SK-N-SH (cell line): ENCODE measurements around the gene SLN. TPM values are rescaled to one million over a fixed set of nuclear protein-coding genes. Genes with fewer than 3 reads are reported as not detected.

Experiments
- CTCF ChIA-PET: fragments of 300-600, 350-600 bp; formaldehyde crosslinking; extraction: SDS; loops from one replicate; lab custom pipeline; 2021; lab: Yijun Ruan, JAX
- POLR2A ChIA-PET: fragments of 350-600 bp; sonication (Branson Sonifier 250); formaldehyde crosslinking; extraction: SDS; loops from one replicate; lab custom pipeline; 2020; ENCODE audit warnings: antibody characterized with exemption, inconsistent platforms; lab: Yijun Ruan, JAX
- DNase-seq: peaks from one replicate; pipeline ENCODE4 v3.0.0; 2012
- H2AFZ ChIP-seq: fragments of 200-600 bp; sonication (generic); 2 replicates; pipeline ENCODE4 v1.8.1; 2016; ENCODE audit warnings: antibody characterized with exemption, mild to moderate bottlenecking, low read depth
- H3F3A ChIP-seq: fragments of 200-600 bp; sonication (generic); replicated peaks from 2 replicates; pipeline ENCODE3; 2016; ENCODE audit warnings: antibody characterized with exemption, mild to moderate bottlenecking; ENCODE audit not compliant: insufficient read depth
- H3K27ac ChIP-seq, 2 experiments: fragments of 200-500 bp in 1 of 2; fragments of 200-600 bp in 1 of 2; sonication (Bioruptor generic) in 1 of 2; sonication (generic), shearing (Covaris generic) in 1 of 2; 2 replicates each; pipeline versions ENCODE4 v1.5.1 to v1.6.1; 2014 to 2016; ENCODE audit warnings: low read depth in 2 of 2, inconsistent platforms in 1 of 2, low read length in 1 of 2, mild to moderate bottlenecking in 1 of 2, mixed read lengths in 1 of 2
- H3K27me3 ChIP-seq: fragments of 200-600 bp; sonication (generic), shearing (Covaris generic); 2 replicates; pipeline ENCODE4 v1.6.1; 2016; ENCODE audit warnings: mixed run types; ENCODE audit not compliant: insufficient read depth
- H3K36me3 ChIP-seq, 2 experiments: fragments of 200-500 bp in 1 of 2; fragments of 200-600 bp in 1 of 2; sonication (Bioruptor generic) in 1 of 2; sonication (generic) in 1 of 2; replicated peaks in 1 of 2; 2 replicates each; pipeline versions ENCODE3 to v1.5.1; 2014 to 2016; ENCODE audit warnings: low read length in 1 of 2, mild to moderate bottlenecking in 1 of 2; ENCODE audit not compliant: insufficient read depth in 2 of 2, control insufficient read depth in 1 of 2
- H3K4me1 ChIP-seq, 2 experiments: fragments of 200-500 bp in 1 of 2; fragments of 200-600 bp in 1 of 2; sonication (Bioruptor generic) in 1 of 2; sonication (generic), shearing (Covaris generic) in 1 of 2; 2 replicates each; pipeline versions ENCODE4 v1.5.1 to v1.6.1; 2014 to 2016; ENCODE audit warnings: low read depth in 1 of 2, low read length in 1 of 2, mixed run types in 1 of 2; ENCODE audit not compliant: insufficient read depth in 2 of 2, control insufficient read depth in 1 of 2
- H3K4me2 ChIP-seq: fragments of 200-600 bp; sonication (generic), shearing (Covaris generic); 2 replicates; pipeline ENCODE4 v1.6.1; 2017; ENCODE audit warnings: mixed run types
- H3K4me3 ChIP-seq, 2 experiments: fragments of 200-500 bp in 1 of 2; fragments of 200-600 bp in 1 of 2; sonication (Bioruptor generic) in 1 of 2; sonication (generic), shearing (Covaris generic) in 1 of 2; 2 replicates each; pipeline versions ENCODE4 v1.5.1 to v1.8.1; 2014 to 2016; ENCODE audit warnings: low read depth in 2 of 2, inconsistent platforms in 1 of 2, low read length in 1 of 2, mild to moderate bottlenecking in 1 of 2, mixed read lengths in 1 of 2, moderate library complexity in 1 of 2
- H3K79me2 ChIP-seq: fragments of 200-600 bp; sonication (generic); 2 replicates; pipeline ENCODE4 v1.8.1; 2017; ENCODE audit warnings: mild to moderate bottlenecking; ENCODE audit not compliant: insufficient read depth
- H3K9ac ChIP-seq: fragments of 200-600 bp; sonication (generic); 2 replicates; pipeline ENCODE4 v1.6.1; 2017; ENCODE audit warnings: mixed run types
- H3K9me2 ChIP-seq: fragments of 200-600 bp; sonication (generic); 2 replicates; pipeline ENCODE4 v1.6.1; 2017; ENCODE audit warnings: mixed run types
- H3K9me3 ChIP-seq: fragments of 200-600 bp; sonication (generic); 2 replicates; pipeline ENCODE4 v1.6.1; 2017; ENCODE audit warnings: mixed run types, mild to moderate bottlenecking, moderate library complexity
- H4K20me1 ChIP-seq: fragments of 200-600 bp; sonication (generic); 2 replicates; pipeline ENCODE4 v1.6.1; 2017; ENCODE audit warnings: mild to moderate bottlenecking, mixed run types; ENCODE audit not compliant: insufficient read depth
- CHD2 ChIP-seq: fragments of 150-350 bp; IDR thresholded peaks from 2 replicates; pipeline ENCODE4 v1.6.1; 2018; ENCODE audit warnings: low read length; ENCODE audit not compliant: partially characterized antibody
- CTCF ChIP-seq: fragments of 200-600 bp; sonication (generic); IDR thresholded peaks from 2 replicates; pipeline ENCODE4 v1.6.1; 2017; ENCODE audit warnings: antibody characterized with exemption, mild to moderate bottlenecking, moderate library complexity
- ELF1 ChIP-seq: IDR thresholded peaks from 2 replicates; pipeline ENCODE4 v1.4.0; 2012
- EP300 ChIP-seq, 2 experiments: IDR thresholded peaks; 2 replicates each; pipeline versions ENCODE4 v1.4.0 to v1.6.1; 2012; ENCODE audit warnings: borderline replicate concordance in 1 of 2, low read depth in 1 of 2, low read length in 1 of 2
- EZH2phosphoT487 ChIP-seq: fragments of 200-600 bp; sonication (generic); IDR thresholded peaks from 2 replicates; pipeline ENCODE4 v1.6.1; 2017; ENCODE audit warnings: low read depth, mixed run types, mild to moderate bottlenecking, antibody characterized with exemption, moderate library complexity, borderline replicate concordance
- FOSL2 ChIP-seq: IDR thresholded peaks from 2 replicates; pipeline ENCODE4 v1.4.0; 2012; ENCODE audit warnings: low read depth, mild to moderate bottlenecking, moderate library complexity, borderline replicate concordance
- FOXJ3 ChIP-seq: sonication (generic); formaldehyde crosslinking; IDR thresholded peaks from 2 replicates; pipeline ENCODE4 v1.5.1; 2020; ENCODE audit warnings: mild to moderate bottlenecking, missing genetic modification reagents
- FOXM1 ChIP-seq: IDR thresholded peaks from 2 replicates; pipeline ENCODE4 v1.4.0; 2012; ENCODE audit warnings: low read depth, mild to moderate bottlenecking
- GABPA ChIP-seq: IDR thresholded peaks from 2 replicates; pipeline ENCODE4 v1.4.0; 2012; ENCODE audit warnings: low read depth, mild to moderate bottlenecking
- JUND ChIP-seq: IDR thresholded peaks from 2 replicates; pipeline ENCODE4 v1.4.0; 2012
- MAX ChIP-seq: IDR thresholded peaks from 2 replicates; pipeline ENCODE4 v1.4.0; 2012; ENCODE audit warnings: low read depth
- MXI1 ChIP-seq: IDR thresholded peaks from 2 replicates; pipeline ENCODE4 v1.6.1; 2012; ENCODE audit warnings: mild to moderate bottlenecking, low read depth, low read length, improper control_type of control experiment
- NFIC ChIP-seq: IDR thresholded peaks from 2 replicates; pipeline ENCODE4 v1.4.0; 2012; ENCODE audit warnings: borderline replicate concordance
- NRF1 ChIP-seq: IDR thresholded peaks from 2 replicates; pipeline ENCODE4 v1.6.1; 2012; ENCODE audit warnings: low read depth, mild to moderate bottlenecking, low read length
- POLR2AphosphoS5 ChIP-seq: IDR thresholded peaks from 2 replicates; pipeline ENCODE4 v1.6.1; 2012; ENCODE audit warnings: low read depth, low read length
- RAD21 ChIP-seq: IDR thresholded peaks from 2 replicates; pipeline ENCODE4 v1.6.1; 2012; ENCODE audit warnings: mild to moderate bottlenecking, low read length
- RCOR1 ChIP-seq: fragments of 150-350 bp; IDR thresholded peaks from 2 replicates; pipeline ENCODE4 v1.6.1; 2017; ENCODE audit warnings: antibody characterized with exemption, low read length
- RXRA ChIP-seq: IDR thresholded peaks from 2 replicates; pipeline ENCODE4 v1.4.0; 2012; ENCODE audit warnings: low read depth, mild to moderate bottlenecking, borderline replicate concordance
- SMC3 ChIP-seq: IDR thresholded peaks from 2 replicates; pipeline ENCODE4 v1.6.1; 2012; ENCODE audit warnings: low read depth, low read length, improper control_type of control experiment
- TCF12 ChIP-seq: IDR thresholded peaks from 2 replicates; pipeline ENCODE4 v1.4.0; 2012
- USF2 ChIP-seq: fragments of 150-350 bp; IDR thresholded peaks from 2 replicates; pipeline ENCODE4 v1.6.1; 2017; ENCODE audit warnings: antibody characterized with exemption, low read length, low read depth, borderline replicate concordance
- YY1 ChIP-seq: IDR thresholded peaks from 2 replicates; pipeline ENCODE4 v1.4.0; 2012; ENCODE audit warnings: low read depth, mild to moderate bottlenecking
- ZBTB33 ChIP-seq: IDR thresholded peaks from 2 replicates; pipeline ENCODE4 v1.4.0; 2012; ENCODE audit warnings: low read depth, borderline replicate concordance
- WGBS: methylation state at CpG from one replicate; pipeline ENCODE4 v1.1.6; 2017; ENCODE audit warnings: low lambda C conversion rate; 5-methylcytosine and 5-hydroxymethylcytosine counted together
- polyA plus RNA-seq, 3 experiments: library from polyadenylated mRNA; depleted of rRNA; stranded (reverse); fragments of >200 nt; gene quantifications; 2 replicates each; pipeline ENCODE4 v1.2.3, GENCODE V29; 2012

Gene SLN
- polyA plus RNA-seq, 1 of the 3 experiments (the other 2 are of a cell fraction): not detected

- TF ChIP-seq YY1: no peak
- no peak for TF ChIP-seq EZH2phosphoT487
- no peak for TF ChIP-seq RCOR1
- no peak for TF ChIP-seq NRF1
- TF ChIP-seq NFIC: no peak
- no peak for TF ChIP-seq RXRA
- no peak for TF ChIP-seq GABPA
- TF ChIP-seq ELF1: no peak
- no peak for TF ChIP-seq MXI1
- no peak for TF ChIP-seq RAD21
- no peak for TF ChIP-seq MAX
- TF ChIP-seq EP300 (IDR thresholded peaks at IDR 0.05; ENCODE audit: borderline replicate concordance in 1 of 2, low read depth in 1 of 2, low read length in 1 of 2): no peak
- ChIA-PET POLR2A (no interaction called here), CTCF (interaction anchor here (0.6 kb wide), 1 partner anchor 11 kb away, joined by 3 read pairs; no protein-coding TSS in a partner anchor)
- H3K36me3 ChIP-seq: no peaks in the 10 kb centered on the region
- 46% methylated on average over 2 of the region's 2 CpGs for WGBS
- DNase-seq: no peak
- no peaks in the 10 kb centered on the region for H3K9me3 ChIP-seq
- no peak overlapping the region for H3K4me3 ChIP-seq
- H3F3A ChIP-seq: peaks cover 4% of the 10 kb centered on the region
- no peak overlapping the region for H3K9ac ChIP-seq
- no peaks in the 10 kb centered on the region for H3K9me2 ChIP-seq
- H4K20me1 ChIP-seq: no peaks in the 10 kb centered on the region
- no peaks in the 10 kb centered on the region for H3K79me2 ChIP-seq
- H3K27ac ChIP-seq: no peak overlapping the region
- H3K4me1 ChIP-seq: 0 out of 4 replicates have a peak, but pooled peaks cover 0 to 3% of the 10 kb centered on the region in 2 experiments
- H3K4me2 ChIP-seq: no peak overlapping the region
- no peaks in the 10 kb centered on the region for H3K27me3 ChIP-seq
- H2AFZ ChIP-seq: no peak overlapping the region
These were observed 9.1 kb downstream of the SLN start for GRCh38 chr11:107702723-107703122.

- H3K4me3 ChIP-seq: no peak overlapping the region
- H2AFZ ChIP-seq: no peak overlapping the region
- no peaks in the 10 kb centered on the region for H3K9me3 ChIP-seq
- H3K4me2 ChIP-seq: no peak overlapping the region
- H3K36me3 ChIP-seq: no peaks in the 10 kb centered on the region
- ChIA-PET CTCF (interaction anchor here (0.6 kb wide), 1 partner anchor 11 kb away, joined by 3 read pairs; no protein-coding TSS in a partner anchor), POLR2A (no interaction called here)
- H3K9ac ChIP-seq: no peak overlapping the region
- 56% methylated on average over 7 of the region's 7 CpGs for WGBS
- no peaks in the 10 kb centered on the region for H3K9me2 ChIP-seq
- H4K20me1 ChIP-seq: no peaks in the 10 kb centered on the region
- H3K27me3 ChIP-seq: no peaks in the 10 kb centered on the region
- no peaks in the 10 kb centered on the region for H3K79me2 ChIP-seq
- peaks cover 4% of the 10 kb centered on the region for H3F3A ChIP-seq
- H3K4me1 ChIP-seq: peaks cover 0 to 3% of the 10 kb centered on the region in 2 experiments; a peak in 1 of 4 replicates
- no peak overlapping the region for H3K27ac ChIP-seq
- TF ChIP-seq SMC3 (no peak), USF2 (no peak), FOXM1 (no peak), ELF1 (no peak), RCOR1 (no peak), TCF12 (no peak), CTCF (no peak), CHD2 (no peak), POLR2AphosphoS5 (no peak), EP300 (IDR thresholded peaks at IDR 0.05; ENCODE audit: borderline replicate concordance in 1 of 2, low read depth in 1 of 2, low read length in 1 of 2) (no peak), FOXJ3 (CRISPR knock-in tag) (no peak), JUND (no peak), FOSL2 (no peak), EZH2phosphoT487 (no peak), YY1 (no peak), ZBTB33 (no peak), RXRA (no peak)
- DNase-seq: no peak
These were observed 9.7 kb downstream of the SLN start for GRCh38 chr11:107702109-107702660.
